ENCODE measurements around the gene DGKH. TPM values are rescaled to one million over a fixed set of nuclear protein-coding genes. Genes with fewer than 3 reads are reported as not detected.

DGKH gene
- total RNA-seq, 1 experiment from 2014 or later: 19.1 TPM

GRCh38 chr13:42189061-42189460, 140.6 kb downstream of the DGKH start:
- Mint-ChIP-seq H3K27me3 (ENCODE audit: unreplicated experiment) (no peaks in the 10 kb centered on the region), H3K9me3 (ENCODE audit: low read depth, unreplicated experiment) (no peaks in the 10 kb centered on the region), H3K4me3 (ENCODE audit: low read depth, unreplicated experiment) (no peak overlapping the region), H3K27ac (ENCODE audit: unreplicated experiment) (no peak overlapping the region), H3K36me3 (ENCODE audit: insufficient read depth, unreplicated experiment) (peaks cover 4% of the 10 kb centered on the region), H3K4me1 (ENCODE audit: low read depth, unreplicated experiment) (no peaks in the 10 kb centered on the region)
- intact Hi-C loops (cut with micrococcal nuclease; ENCODE audit: unreplicated experiment): no loop called here
- CTCF ChIA-PET: no interaction called here
- no peak for DNase-seq
- TF ChIP-seq, protein P1, sequence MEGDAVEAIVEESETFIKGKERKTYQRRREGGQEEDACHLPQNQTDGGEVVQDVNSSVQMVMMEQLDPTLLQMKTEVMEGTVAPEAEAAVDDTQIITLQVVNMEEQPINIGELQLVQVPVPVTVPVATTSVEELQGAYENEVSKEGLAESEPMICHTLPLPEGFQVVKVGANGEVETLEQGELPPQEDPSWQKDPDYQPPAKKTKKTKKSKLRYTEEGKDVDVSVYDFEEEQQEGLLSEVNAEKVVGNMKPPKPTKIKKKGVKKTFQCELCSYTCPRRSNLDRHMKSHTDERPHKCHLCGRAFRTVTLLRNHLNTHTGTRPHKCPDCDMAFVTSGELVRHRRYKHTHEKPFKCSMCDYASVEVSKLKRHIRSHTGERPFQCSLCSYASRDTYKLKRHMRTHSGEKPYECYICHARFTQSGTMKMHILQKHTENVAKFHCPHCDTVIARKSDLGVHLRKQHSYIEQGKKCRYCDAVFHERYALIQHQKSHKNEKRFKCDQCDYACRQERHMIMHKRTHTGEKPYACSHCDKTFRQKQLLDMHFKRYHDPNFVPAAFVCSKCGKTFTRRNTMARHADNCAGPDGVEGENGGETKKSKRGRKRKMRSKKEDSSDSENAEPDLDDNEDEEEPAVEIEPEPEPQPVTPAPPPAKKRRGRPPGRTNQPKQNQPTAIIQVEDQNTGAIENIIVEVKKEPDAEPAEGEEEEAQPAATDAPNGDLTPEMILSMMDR (IDR thresholded peaks at IDR 0.05; ENCODE audit: unreplicated experiment): no peak
- no TSS peak for BruUV-seq (replicated peaks)

GRCh38 chr13:42190529-42190928, 142.1 kb downstream of the DGKH start:
- Mint-ChIP-seq H3K4me3 (ENCODE audit: low read depth, unreplicated experiment) (no peak overlapping the region), H3K9me3 (ENCODE audit: low read depth, unreplicated experiment) (no peaks in the 10 kb centered on the region), H3K36me3 (ENCODE audit: insufficient read depth, unreplicated experiment) (peaks cover 4% of the 10 kb centered on the region), H3K4me1 (ENCODE audit: low read depth, unreplicated experiment) (no peaks in the 10 kb centered on the region), H3K27me3 (ENCODE audit: unreplicated experiment) (no peaks in the 10 kb centered on the region), H3K27ac (ENCODE audit: unreplicated experiment) (no peak overlapping the region)
- CTCF ChIA-PET: no interaction called here
- TF ChIP-seq, protein P1 (IDR thresholded peaks at IDR 0.05; ENCODE audit: unreplicated experiment): no peak
- BruUV-seq (replicated peaks): no TSS peak
- intact Hi-C loops (cut with micrococcal nuclease; ENCODE audit: unreplicated experiment): no loop called here
- DNase-seq: no peak

DNA sequence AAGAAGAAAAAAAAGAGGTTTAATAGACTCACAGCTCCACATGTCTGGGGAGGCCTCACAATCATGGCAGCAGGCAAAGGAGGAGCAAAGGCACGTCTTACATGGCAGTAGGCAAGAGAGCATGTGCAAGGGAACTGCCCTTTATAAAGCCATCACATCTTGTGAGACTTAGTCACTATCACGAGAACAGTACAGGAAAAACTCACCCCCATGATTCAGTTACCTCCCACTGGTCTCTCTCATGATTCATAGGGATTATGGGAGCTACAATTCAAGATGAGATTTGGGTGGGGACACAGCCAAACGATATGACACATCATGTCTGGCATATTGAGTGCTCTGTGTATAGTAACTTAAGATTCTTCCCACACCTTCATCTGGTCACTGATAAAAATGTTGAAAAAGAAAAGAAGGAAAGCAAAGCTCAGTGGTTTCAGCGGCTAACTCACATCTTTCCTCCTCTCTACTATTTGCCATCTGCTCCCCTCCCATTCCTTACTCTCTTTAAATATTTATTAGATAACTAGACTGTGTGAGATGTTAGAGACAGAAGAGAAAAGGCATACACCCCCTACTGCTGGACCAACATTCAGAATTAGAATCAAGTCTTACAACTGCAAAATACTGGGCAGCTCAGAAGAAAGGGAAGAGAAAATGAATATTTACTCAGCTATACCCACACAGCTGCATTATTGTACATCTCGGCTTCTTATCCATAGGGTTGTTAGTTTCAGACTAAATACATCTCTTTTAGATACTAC, 163.4 kb downstream of the DGKH start:
- TF ChIP-seq, protein P1 (IDR thresholded peaks at IDR 0.05; ENCODE audit: unreplicated experiment): no peak
- no peak for DNase-seq
- CTCF ChIA-PET: no interaction called here
- Mint-ChIP-seq H3K36me3 (ENCODE audit: insufficient read depth, unreplicated experiment) (peaks cover 5% of the 10 kb centered on the region), H3K4me3 (ENCODE audit: low read depth, unreplicated experiment) (no peak overlapping the region), H3K27ac (ENCODE audit: unreplicated experiment) (no peak overlapping the region), H3K27me3 (ENCODE audit: unreplicated experiment) (no peaks in the 10 kb centered on the region), H3K4me1 (ENCODE audit: low read depth, unreplicated experiment) (no peaks in the 10 kb centered on the region), H3K9me3 (ENCODE audit: low read depth, unreplicated experiment) (no peaks in the 10 kb centered on the region)
- intact Hi-C loops (cut with micrococcal nuclease; ENCODE audit: unreplicated experiment): no loop called here
- no TSS peak for BruUV-seq (replicated peaks)

DNA sequence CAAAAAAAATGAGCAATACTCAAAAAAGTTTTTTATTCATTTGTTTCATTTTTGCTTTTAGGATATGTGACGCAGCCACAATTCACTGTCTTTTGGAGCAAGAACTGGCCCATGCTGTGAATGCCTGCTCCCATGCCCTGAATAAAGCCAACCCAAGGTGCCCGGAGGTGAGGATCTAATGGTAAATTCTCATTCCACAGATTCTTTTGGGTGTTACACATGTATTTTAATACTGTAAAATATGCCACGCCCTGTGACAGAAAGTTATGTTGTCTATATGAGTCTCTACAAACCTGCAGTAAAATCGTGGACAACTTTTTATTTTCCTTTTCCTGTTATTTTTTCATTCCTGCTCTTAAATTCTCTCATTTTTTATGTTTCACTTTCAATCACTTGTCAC, 166.0 kb downstream of the DGKH start:
- Mint-ChIP-seq H3K4me3 (ENCODE audit: low read depth, unreplicated experiment) (no peak overlapping the region), H3K27me3 (ENCODE audit: unreplicated experiment) (no peaks in the 10 kb centered on the region), H3K27ac (ENCODE audit: unreplicated experiment) (no peak overlapping the region), H3K4me1 (ENCODE audit: low read depth, unreplicated experiment) (no peaks in the 10 kb centered on the region), H3K9me3 (ENCODE audit: low read depth, unreplicated experiment) (no peaks in the 10 kb centered on the region), H3K36me3 (ENCODE audit: insufficient read depth, unreplicated experiment) (peaks cover 5% of the 10 kb centered on the region)
- intact Hi-C loops (cut with micrococcal nuclease; ENCODE audit: unreplicated experiment): no loop called here
- TF ChIP-seq, protein P1 (IDR thresholded peaks at IDR 0.05; ENCODE audit: unreplicated experiment): no peak
- CTCF ChIA-PET: no interaction called here
- no peak for DNase-seq
- no TSS peak for BruUV-seq (replicated peaks)

Data from Calu3 (cell line).